WTC11 (cell line): ENCODE results near the gene ZNF3. TPM values are rescaled to one million over a fixed set of nuclear protein-coding genes. Genes with fewer than 3 reads are reported as not detected.
A peak's percentile ranks its signal among the peaks of the same experiment; 100 is the strongest.

Experiments
- ATAC-seq: fragments of 200-7000 bp; cut with Tn5 transposase; 2 replicates; pipeline ENCODE4 v1.10.0; 2021; ENCODE audit warnings: mild to moderate bottlenecking, moderate library complexity
- CTCF ChIA-PET: fragments of 300-600 bp; sonication (Branson Sonifier 250); formaldehyde crosslinking; loops from one replicate; lab custom pipeline; 2021; ENCODE audit warnings: antibody characterized with exemption; lab: Charles Lee
- POLR2A ChIA-PET: fragments of 350-600 bp; sonication (Branson Sonifier 250); formaldehyde crosslinking; loops from one replicate; lab custom pipeline; 2021; ENCODE audit warnings: antibody characterized with exemption; lab: Charles Lee
- DNase-seq: peaks from one replicate; pipeline ENCODE4 v3.0.0; 2021; ENCODE audit warnings: low spot score
- H3K27ac Mint-ChIP-seq: 2 replicates; pipeline ENCODE4 v1.8.0; 2021; ENCODE audit warnings: mixed read lengths
- H3K27me3 Mint-ChIP-seq: 2 replicates; pipeline ENCODE4 v1.8.0; 2021; ENCODE audit warnings: low read depth, mild to moderate bottlenecking, moderate library complexity, mixed read lengths
- H3K36me3 Mint-ChIP-seq: 2 replicates; pipeline ENCODE4 v1.8.0; 2021; ENCODE audit warnings: mixed read lengths
- H3K4me1 Mint-ChIP-seq: 2 replicates; pipeline ENCODE4 v1.8.0; 2022; ENCODE audit warnings: mixed read lengths
- H3K4me3 Mint-ChIP-seq: 2 replicates; pipeline ENCODE4 v1.8.0; 2021; ENCODE audit warnings: mild to moderate bottlenecking, moderate library complexity, mixed read lengths
- H3K9me3 Mint-ChIP-seq: 2 replicates; pipeline ENCODE4 v1.8.0; 2021; ENCODE audit warnings: mixed read lengths
- ELF4 ChIP-seq: sonication (generic); formaldehyde crosslinking; IDR thresholded peaks from 2 replicates; pipeline ENCODE4 v1.8.1; 2022; ENCODE audit warnings: low read depth, mild to moderate bottlenecking, moderate library complexity, missing genetic modification reagents
- EMX1 ChIP-seq: fragments of 250-450 bp; sonication (Bioruptor Pico); IDR thresholded peaks from 2 replicates; pipeline ENCODE4 v1.8.0; 2021; ENCODE audit warnings: mild to moderate bottlenecking
- FOXK1 ChIP-seq: sonication (generic); formaldehyde crosslinking; IDR thresholded peaks from 2 replicates; pipeline ENCODE4 v1.8.0; 2022; ENCODE audit warnings: mild to moderate bottlenecking, moderate library complexity, missing genetic modification reagents
- GABPB1 ChIP-seq: sonication (generic); formaldehyde crosslinking; IDR thresholded peaks from 2 replicates; pipeline ENCODE4 v1.8.1; 2023; ENCODE audit warnings: mild to moderate bottlenecking, missing genetic modification reagents
- TEAD4 ChIP-seq: sonication (generic); formaldehyde crosslinking; IDR thresholded peaks from 2 replicates; pipeline ENCODE4 v1.8.0; 2022; ENCODE audit warnings: mild to moderate bottlenecking, missing genetic modification reagents
- ZNF121 ChIP-seq: sonication (generic); formaldehyde crosslinking; IDR thresholded peaks from 2 replicates; pipeline ENCODE4 v1.8.0; 2023; ENCODE audit warnings: missing genetic modification reagents
- ZNF219 ChIP-seq: sonication (generic); formaldehyde crosslinking; IDR thresholded peaks from 2 replicates; pipeline ENCODE4 v1.8.0; 2023; ENCODE audit warnings: missing genetic modification reagents, mild to moderate bottlenecking, borderline replicate concordance
- total RNA-seq: library from RNA; stranded (reverse); gene quantifications from 3 replicates; pipeline ENCODE4 v1.2.3, GENCODE V29; 2021
- TF ChIP-seq, protein P1 (sequence below): sonication (generic); formaldehyde crosslinking; IDR thresholded peaks from 2 replicates; pipeline ENCODE4 v1.8.0; 2023; ENCODE audit warnings: missing genetic modification reagents
- TF ChIP-seq, protein P2 (sequence below): fragments of 250-450 bp; sonication (Bioruptor Pico); conservative IDR thresholded peaks from 2 replicates; pipeline ENCODE4 v1.9.0; 2021; ENCODE audit warnings: mild to moderate bottlenecking
- TF ChIP-seq, protein P3 (sequence below): sonication (generic); formaldehyde crosslinking; IDR thresholded peaks from 2 replicates; pipeline ENCODE4 v1.8.1; 2023; ENCODE audit warnings: mild to moderate bottlenecking, missing genetic modification reagents, borderline replicate concordance
- TF ChIP-seq, protein P4 (sequence below): fragments of 250-450 bp; sonication (Bioruptor Pico); IDR thresholded peaks from 2 replicates; pipeline ENCODE4 v1.9.0; 2021; ENCODE audit warnings: mild to moderate bottlenecking
- TF ChIP-seq, protein P5 (sequence below): sonication (generic); formaldehyde crosslinking; IDR thresholded peaks from 2 replicates; pipeline ENCODE4 v1.8.1; 2022; ENCODE audit warnings: mild to moderate bottlenecking, missing genetic modification reagents, moderate library complexity, borderline replicate concordance

Gene ZNF3
- total RNA-seq, 1 experiment from 2014 or later, result 48.3 TPM

DNA sequence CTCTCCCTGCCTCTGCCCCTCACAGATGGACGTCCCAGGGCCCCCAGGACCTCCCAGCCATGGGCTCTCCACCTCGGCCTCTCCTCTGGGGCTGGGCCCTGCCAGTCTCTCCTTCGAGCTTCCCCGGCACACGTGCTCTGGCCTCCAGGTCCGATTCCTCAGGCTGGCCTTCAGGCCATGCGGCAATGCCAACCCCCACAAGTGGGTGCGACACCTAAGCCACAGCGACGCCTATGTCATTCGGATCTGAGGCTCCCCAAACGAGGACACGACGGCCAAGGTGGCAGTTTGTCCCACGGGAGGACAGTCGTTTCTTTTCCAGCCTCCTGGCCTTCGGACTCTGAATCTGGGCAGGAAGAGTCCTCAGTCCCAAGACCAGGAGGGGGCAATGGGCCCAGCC lies 25.1 kb upstream of the ZNF3 start (continued):
- no peak for TF ChIP-seq EMX1 (CRISPR knock-in tag)

DNA sequence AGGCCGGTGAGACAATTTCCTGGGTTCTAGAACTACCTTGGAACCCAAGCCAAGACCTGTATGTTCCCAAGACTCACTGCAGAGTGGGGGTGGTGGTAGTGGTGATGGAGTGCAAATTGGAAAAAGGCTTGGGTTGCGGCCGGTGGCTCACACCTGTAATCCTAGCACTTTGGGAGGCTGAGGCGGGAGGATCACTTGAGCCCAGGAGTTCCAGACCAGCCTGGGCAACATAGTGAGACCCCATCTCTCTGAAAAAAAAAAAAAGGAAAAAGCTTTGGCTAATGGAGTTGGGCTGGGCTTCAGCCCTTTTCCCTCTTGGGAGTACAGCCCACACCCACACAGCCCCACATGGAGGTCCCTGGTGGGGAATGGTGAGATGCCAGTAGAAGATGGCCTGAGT lies 24.0 kb upstream of the ZNF3 start:
- no peaks in the 10 kb centered on the region for H3K9me3 Mint-ChIP-seq
- no peak for ATAC-seq
- TF ChIP-seq, protein P1, sequence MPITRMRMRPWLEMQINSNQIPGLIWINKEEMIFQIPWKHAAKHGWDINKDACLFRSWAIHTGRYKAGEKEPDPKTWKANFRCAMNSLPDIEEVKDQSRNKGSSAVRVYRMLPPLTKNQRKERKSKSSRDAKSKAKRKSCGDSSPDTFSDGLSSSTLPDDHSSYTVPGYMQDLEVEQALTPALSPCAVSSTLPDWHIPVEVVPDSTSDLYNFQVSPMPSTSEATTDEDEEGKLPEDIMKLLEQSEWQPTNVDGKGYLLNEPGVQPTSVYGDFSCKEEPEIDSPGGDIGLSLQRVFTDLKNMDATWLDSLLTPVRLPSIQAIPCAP (CRISPR knock-in tag), result no peak
- 0 out of 2 replicates have a peak, but pooled peaks have one; percentile 26 for TF ChIP-seq ZNF121 (CRISPR knock-in tag)
- TF ChIP-seq, protein P2, sequence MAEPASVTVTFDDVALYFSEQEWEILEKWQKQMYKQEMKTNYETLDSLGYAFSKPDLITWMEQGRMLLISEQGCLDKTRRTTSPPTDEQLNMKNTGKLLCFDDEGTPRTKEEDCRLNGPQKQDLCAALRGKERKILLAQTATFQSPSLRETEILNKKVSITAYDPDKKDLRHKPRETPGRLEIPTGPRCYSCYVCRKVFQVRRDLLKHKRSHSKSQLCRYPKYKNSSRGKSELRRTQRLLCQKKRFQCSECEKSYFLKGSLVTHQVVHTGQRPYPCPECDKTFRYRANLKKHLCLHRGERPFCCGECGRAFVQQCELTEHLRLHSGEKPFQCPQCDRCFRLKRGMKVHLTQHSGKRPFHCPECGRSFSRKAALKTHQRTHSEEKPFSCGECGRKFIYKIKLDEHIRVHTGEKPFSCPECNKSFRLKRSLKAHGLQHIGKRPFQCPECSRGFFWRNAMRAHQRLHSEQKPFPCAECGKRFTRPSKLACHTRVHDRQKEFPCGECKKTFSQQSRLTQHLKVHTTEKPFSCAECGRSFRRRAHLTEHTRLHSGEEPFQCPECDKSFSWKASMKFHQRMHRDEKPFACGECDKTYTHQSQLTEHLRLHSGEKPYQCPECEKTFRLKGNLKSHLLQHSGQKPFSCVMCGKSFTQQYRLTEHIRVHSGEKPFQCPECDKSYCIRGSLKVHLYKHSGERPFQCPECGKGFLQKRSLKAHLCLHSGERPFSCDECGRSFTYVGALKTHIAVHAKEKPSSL (CRISPR knock-in tag), result no peak
- TF ChIP-seq, all 79 proteins: peak for 1
- H3K4me3 Mint-ChIP-seq, result no peak overlapping the region
- H3K36me3 Mint-ChIP-seq, result peaks cover 37% of the 10 kb centered on the region
- no peak overlapping the region for H3K27ac Mint-ChIP-seq
- H3K27me3 Mint-ChIP-seq, result no peaks in the 10 kb centered on the region
- no peak for DNase-seq
- CTCF ChIA-PET, result interaction anchor here (1.2 to 1.9 kb wide), 2 partner anchors 25 kb away, joined by 4 to 7 read pairs; no protein-coding TSS in a partner anchor
- H3K4me1 Mint-ChIP-seq, result peaks cover 5% of the 10 kb centered on the region
- POLR2A ChIA-PET, result no interaction called here

DNA sequence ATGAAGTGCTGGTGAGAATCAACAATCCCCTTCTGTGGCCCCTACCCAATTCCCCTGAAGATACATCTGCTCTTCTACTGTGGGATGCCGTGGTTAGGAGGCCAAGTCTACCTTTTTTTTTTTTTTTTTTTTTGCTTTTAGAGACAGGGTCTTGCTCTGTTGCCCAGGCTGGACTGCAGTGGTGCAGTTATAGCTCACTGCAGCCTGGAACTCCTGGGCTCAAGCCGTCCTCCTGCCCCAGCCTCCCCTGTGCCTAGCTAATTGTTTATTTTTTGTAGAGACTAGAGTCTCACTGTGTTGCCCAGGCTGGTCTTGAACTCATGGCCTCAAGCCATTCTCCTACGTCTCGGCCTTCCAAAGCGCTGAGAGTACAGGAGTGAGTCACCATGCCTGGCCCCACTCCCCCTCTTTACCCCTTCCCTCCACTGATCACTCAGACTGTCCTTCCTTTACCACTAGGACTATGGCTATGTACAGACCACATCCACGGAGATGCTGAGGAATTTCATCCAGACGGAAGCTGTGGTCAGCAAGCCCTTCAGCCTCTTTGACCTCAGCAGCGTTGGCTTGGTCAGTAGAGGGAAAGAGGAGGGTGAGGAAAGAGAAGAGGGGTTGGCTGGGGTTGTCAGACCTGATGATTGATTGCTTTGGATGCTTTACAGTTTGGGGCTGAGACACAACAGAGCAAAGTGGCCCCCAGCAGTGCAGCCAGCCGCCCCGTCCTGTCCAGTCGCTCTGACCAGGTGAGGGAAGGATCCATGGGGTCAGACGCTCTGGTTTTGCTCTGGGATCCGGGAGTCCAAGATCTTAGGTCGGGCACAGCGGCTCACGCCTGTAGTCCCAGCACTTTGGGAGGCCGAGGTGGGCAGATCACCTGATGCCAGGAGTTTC lies 21.7 kb upstream of the ZNF3 start:
- peak overlapping the region; percentile 90 for H3K27ac Mint-ChIP-seq
- H3K9me3 Mint-ChIP-seq, result no peaks in the 10 kb centered on the region
- peaks cover 43% of the 10 kb centered on the region for H3K36me3 Mint-ChIP-seq
- no peak for DNase-seq
- CTCF ChIA-PET, result interaction anchor here (1.1 to 3.2 kb wide), 8 partner anchors 9 to 74 kb away, joined by 3 to 23 read pairs (median 6); partner anchors contain the start of genes GPC2 and ZSCAN21
- peak overlapping the region; percentile 91 for H3K4me3 Mint-ChIP-seq
- no peaks in the 10 kb centered on the region for H3K27me3 Mint-ChIP-seq
- peak; percentile 63; the same call in 1 of the 2 replicates for TF ChIP-seq ZNF121 (CRISPR knock-in tag)
- TF ChIP-seq, protein P3, sequence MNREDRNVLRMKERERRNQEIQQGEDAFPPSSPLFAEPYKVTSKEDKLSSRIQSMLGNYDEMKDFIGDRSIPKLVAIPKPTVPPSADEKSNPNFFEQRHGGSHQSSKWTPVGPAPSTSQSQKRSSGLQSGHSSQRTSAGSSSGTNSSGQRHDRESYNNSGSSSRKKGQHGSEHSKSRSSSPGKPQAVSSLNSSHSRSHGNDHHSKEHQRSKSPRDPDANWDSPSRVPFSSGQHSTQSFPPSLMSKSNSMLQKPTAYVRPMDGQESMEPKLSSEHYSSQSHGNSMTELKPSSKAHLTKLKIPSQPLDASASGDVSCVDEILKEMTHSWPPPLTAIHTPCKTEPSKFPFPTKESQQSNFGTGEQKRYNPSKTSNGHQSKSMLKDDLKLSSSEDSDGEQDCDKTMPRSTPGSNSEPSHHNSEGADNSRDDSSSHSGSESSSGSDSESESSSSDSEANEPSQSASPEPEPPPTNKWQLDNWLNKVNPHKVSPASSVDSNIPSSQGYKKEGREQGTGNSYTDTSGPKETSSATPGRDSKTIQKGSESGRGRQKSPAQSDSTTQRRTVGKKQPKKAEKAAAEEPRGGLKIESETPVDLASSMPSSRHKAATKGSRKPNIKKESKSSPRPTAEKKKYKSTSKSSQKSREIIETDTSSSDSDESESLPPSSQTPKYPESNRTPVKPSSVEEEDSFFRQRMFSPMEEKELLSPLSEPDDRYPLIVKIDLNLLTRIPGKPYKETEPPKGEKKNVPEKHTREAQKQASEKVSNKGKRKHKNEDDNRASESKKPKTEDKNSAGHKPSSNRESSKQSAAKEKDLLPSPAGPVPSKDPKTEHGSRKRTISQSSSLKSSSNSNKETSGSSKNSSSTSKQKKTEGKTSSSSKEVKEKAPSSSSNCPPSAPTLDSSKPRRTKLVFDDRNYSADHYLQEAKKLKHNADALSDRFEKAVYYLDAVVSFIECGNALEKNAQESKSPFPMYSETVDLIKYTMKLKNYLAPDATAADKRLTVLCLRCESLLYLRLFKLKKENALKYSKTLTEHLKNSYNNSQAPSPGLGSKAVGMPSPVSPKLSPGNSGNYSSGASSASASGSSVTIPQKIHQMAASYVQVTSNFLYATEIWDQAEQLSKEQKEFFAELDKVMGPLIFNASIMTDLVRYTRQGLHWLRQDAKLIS (CRISPR knock-in tag), result no peak
- TF ChIP-seq, all 79 proteins: peak for 1
- ATAC-seq, result no peak
- POLR2A ChIA-PET, result interaction anchor here (0.7 to 2.7 kb wide), 4 partner anchors 9 to 160 kb away, joined by 5 to 17 read pairs (median 9); partner anchors contain the start of gene CNPY4
- peaks cover 22% of the 10 kb centered on the region for H3K4me1 Mint-ChIP-seq

DNA sequence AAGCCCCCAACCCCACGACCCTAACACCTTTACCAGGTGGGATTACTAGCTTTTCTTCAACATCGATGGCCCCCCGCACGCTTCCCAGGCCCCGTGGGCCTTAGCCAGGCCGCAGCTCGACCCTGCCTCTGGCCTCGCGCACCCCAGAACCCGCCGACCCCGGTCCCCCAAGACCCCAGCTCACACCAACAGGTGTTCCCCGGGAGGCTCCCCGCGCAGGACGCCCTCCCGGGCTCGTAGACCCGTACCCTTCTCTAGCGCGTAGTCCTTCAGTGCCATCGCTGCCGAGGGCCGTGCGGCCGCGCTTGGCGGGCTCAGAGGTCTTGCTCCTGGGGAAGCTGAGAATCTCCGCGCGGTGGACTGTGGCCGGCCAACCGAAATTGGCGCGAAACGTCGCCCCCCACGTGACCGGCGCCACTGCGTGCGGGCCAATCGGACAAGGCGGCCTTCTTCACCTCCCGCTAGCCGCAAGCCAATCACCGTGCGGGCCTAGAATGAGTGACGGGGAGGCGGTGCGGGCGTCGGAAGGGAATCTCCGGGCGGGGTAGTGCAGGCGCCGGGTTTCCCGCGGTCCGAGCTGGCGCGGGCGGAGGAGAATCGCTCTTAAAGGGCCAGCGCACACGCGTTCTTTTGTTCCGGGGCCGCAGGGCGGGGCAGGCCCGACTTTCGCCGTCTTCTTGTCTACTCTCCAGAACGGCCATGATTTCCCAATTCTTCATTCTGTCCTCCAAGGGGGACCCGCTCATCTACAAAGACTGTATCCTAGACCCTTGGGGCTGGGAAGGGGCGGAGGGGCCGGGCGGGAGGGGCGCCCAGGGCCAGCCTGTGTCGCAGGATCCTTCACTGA lies 19.7 kb upstream of the ZNF3 start, which contains the start of the genes AP4M1 and MCM7:
AP4M1 (plus strand) TSS at position 628 of the 847 bp plus-strand sequence; CDS start at position 700, 72 bp downstream.
MCM7 (minus strand) TSS at position 382 of the 847 bp plus-strand sequence; CDS start at position 279, 103 bp downstream.
- no peaks in the 10 kb centered on the region for H3K9me3 Mint-ChIP-seq
- ATAC-seq (peak; percentile 87), DNase-seq (peak; percentile 99)
- CTCF ChIA-PET, result interaction anchor here (0.6 to 3.2 kb wide), 13 partner anchors 9 to 141 kb away, joined by 3 to 41 read pairs (median 6); partner anchors contain the start of genes COPS6, LAMTOR4, MBLAC1 and ZSCAN21
- no peaks in the 10 kb centered on the region for H3K27me3 Mint-ChIP-seq
- POLR2A ChIA-PET, result interaction anchor here (0.5 to 3.6 kb wide), 23 partner anchors 11 to 515 kb away, joined by 3 to 56 read pairs (median 5); partner anchors contain the start of genes CNPY4, COPS6, GAL3ST4 and GPC2
- H3K4me3 Mint-ChIP-seq, result peak within 1 kb of the TSS; percentile 91
- H3K36me3 Mint-ChIP-seq, result peaks cover 52% of the 10 kb centered on the region
- H3K27ac Mint-ChIP-seq, result peak within 1 kb of the TSS; percentile 99
- H3K4me1 Mint-ChIP-seq, result peaks cover 24% of the 10 kb centered on the region
- TF ChIP-seq, protein P4, sequence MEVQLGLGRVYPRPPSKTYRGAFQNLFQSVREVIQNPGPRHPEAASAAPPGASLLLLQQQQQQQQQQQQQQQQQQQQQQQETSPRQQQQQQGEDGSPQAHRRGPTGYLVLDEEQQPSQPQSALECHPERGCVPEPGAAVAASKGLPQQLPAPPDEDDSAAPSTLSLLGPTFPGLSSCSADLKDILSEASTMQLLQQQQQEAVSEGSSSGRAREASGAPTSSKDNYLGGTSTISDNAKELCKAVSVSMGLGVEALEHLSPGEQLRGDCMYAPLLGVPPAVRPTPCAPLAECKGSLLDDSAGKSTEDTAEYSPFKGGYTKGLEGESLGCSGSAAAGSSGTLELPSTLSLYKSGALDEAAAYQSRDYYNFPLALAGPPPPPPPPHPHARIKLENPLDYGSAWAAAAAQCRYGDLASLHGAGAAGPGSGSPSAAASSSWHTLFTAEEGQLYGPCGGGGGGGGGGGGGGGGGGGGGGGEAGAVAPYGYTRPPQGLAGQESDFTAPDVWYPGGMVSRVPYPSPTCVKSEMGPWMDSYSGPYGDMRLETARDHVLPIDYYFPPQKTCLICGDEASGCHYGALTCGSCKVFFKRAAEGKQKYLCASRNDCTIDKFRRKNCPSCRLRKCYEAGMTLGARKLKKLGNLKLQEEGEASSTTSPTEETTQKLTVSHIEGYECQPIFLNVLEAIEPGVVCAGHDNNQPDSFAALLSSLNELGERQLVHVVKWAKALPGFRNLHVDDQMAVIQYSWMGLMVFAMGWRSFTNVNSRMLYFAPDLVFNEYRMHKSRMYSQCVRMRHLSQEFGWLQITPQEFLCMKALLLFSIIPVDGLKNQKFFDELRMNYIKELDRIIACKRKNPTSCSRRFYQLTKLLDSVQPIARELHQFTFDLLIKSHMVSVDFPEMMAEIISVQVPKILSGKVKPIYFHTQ (CRISPR knock-in tag), result peak; percentile 79; the same call in 1 of the 2 replicates
- TF ChIP-seq GABPB1 (CRISPR knock-in tag) (peak; percentile 45; the same call in 1 of the 2 replicates), ELF4 (no peak), ZNF219 (no peak), TEAD4 (CRISPR knock-in tag) (peak; percentile 62; the same call in 1 of the 2 replicates), FOXK1 (CRISPR knock-in tag) (peak; percentile 53; the same call in 1 of the 2 replicates)
- TF ChIP-seq, protein P5, sequence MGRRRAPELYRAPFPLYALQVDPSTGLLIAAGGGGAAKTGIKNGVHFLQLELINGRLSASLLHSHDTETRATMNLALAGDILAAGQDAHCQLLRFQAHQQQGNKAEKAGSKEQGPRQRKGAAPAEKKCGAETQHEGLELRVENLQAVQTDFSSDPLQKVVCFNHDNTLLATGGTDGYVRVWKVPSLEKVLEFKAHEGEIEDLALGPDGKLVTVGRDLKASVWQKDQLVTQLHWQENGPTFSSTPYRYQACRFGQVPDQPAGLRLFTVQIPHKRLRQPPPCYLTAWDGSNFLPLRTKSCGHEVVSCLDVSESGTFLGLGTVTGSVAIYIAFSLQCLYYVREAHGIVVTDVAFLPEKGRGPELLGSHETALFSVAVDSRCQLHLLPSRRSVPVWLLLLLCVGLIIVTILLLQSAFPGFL, result no peak
